SK-N-MC (cell line): Measurements from ENCODE around the gene EFCC1.

Source experiments
- EZH2 ChIP-seq: fragments of 200-600 bp; sonication (generic); IDR thresholded peaks from one replicate; pipeline ENCODE4 v1.6.1; 2017; ENCODE audit warnings: antibody characterized with exemption
- POLR2AphosphoS5 ChIP-seq: IDR thresholded peaks from 2 replicates; pipeline ENCODE4 v1.6.1; 2012; ENCODE audit warnings: mild to moderate bottlenecking, low read depth, low read length, borderline replicate concordance

DNA sequence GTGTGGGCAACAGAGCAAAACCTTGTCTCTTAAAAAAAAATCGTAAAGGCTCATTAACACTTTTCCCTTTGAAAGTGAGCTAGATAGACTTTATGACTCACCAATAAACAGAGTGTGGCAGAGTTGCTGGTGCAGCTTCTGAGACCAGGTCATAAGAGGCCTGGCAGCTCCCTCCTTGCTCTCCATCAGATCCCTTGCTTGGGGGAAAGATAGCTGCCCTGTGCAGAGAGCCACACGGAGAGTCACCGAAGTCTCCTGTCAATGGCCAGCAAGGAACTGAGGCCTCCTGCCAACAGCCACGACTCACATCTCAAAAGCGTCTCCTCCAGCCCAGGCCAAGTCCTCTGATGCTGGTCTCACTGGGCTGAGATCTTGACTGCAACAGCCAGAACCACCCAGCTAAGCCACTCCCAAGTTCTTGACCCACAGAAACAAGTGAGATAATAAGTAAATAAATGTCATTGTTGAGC lies 50.8 kb downstream of the EFCC1 start:
- TF ChIP-seq EZH2 (no peak), POLR2AphosphoS5 (no peak)
